Natural killer cell treated with Interleukin-12 subunit alpha and Interleukin-12 subunit beta and Interleukin-15 and Interleukin-18, amount 100 ng/mL, for 72 hours (primary cell): ENCODE data around the gene CFAP58. TPM values are rescaled to one million over a fixed set of nuclear protein-coding genes. Genes with fewer than 3 reads are reported as not detected.
A peak's percentile ranks its signal among the peaks of the same experiment; 100 is the strongest.

Source experiments
- ATAC-seq, 2 donors: fragments of 150-1000 bp; cut with Tn5 transposase in 1 of 2; sonication (Bioruptor Pico), chemical (Tn5 transposase) in 1 of 2; 2 replicates each; pipeline ENCODE4 v1.10.0; 2021
- DNase-seq: peaks from one replicate; pipeline ENCODE4 v3.0.0; 2022; ENCODE audit warnings: low spot score
- H3K27ac Mint-ChIP-seq, 2 donors: 1 replicate in 1 of 2; 2 replicates in 1 of 2; pipeline ENCODE4 v1.8.0; 2022; ENCODE audit warnings: mixed read lengths in 2 of 2, mild to moderate bottlenecking in 1 of 2, moderate library complexity in 1 of 2
- H3K27me3 Mint-ChIP-seq, 2 donors: 1 replicate in 1 of 2; 2 replicates in 1 of 2; pipeline ENCODE4 v1.8.0; 2022; ENCODE audit warnings: mixed read lengths in 2 of 2
- H3K36me3 Mint-ChIP-seq: one replicate; pipeline ENCODE4 v1.8.0; 2022; ENCODE audit warnings: mixed read lengths
- H3K4me1 Mint-ChIP-seq, 2 donors: 1 replicate in 1 of 2; 2 replicates in 1 of 2; pipeline ENCODE4 v1.8.0; 2022; ENCODE audit warnings: low read depth in 2 of 2, mixed read lengths in 2 of 2, mild to moderate bottlenecking in 1 of 2
- H3K4me3 Mint-ChIP-seq: one replicate; pipeline ENCODE4 v1.8.0; 2022; ENCODE audit warnings: mixed read lengths
- H3K9me3 Mint-ChIP-seq: 2 replicates; pipeline ENCODE4 v1.8.0; 2022; ENCODE audit warnings: mixed read lengths
- total RNA-seq, 2 donors: library from RNA; stranded (reverse); gene quantifications; one replicate each; pipeline ENCODE4 v1.2.3, GENCODE V29; 2022

CFAP58 gene
- under 1 TPM; 0.38 to 0.67 TPM for total RNA-seq

- Mint-ChIP-seq H3K36me3 (no peaks in the 10 kb centered on the region), H3K9me3 (no peaks in the 10 kb centered on the region), H3K27me3 (no peaks in the 10 kb centered on the region), H3K27ac (no peak within 1 kb of the TSS), H3K4me1 (peaks cover 0 to 8% of the 10 kb centered on the region in 2 donors), H3K4me3 (no peak within 1 kb of the TSS)
- DNase-seq (peak; percentile 92), ATAC-seq (peak; percentile 91 to 92)
These were observed at the start of gene CFAP58 for GRCh38 chr10:104353325-104354048. Gene CFAP58 (plus strand): TSS chr10:104353833. CDS start chr10:104353898, 65 bp downstream.

DNA sequence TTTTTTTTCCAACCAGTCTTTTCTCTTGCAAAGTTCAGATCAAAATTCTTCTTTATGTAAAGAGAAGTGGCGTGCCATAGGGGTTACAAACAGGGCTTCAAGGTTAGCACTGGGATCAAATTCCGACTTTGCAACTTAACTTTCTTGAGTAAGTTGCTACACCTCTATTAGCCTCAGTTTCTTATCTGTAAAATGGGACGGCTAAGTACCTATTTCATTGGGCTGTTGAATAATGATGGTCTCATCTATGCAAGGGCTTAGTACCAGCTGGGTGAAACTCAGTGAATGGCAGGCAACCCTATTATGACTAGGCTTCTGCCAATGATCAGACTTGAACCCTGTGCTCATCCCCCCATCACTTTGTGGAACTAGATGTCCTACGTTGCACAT, 49.3 kb upstream of the CFAP58 start:
- Mint-ChIP-seq H3K27ac (peak overlapping the region; percentile 3 to 86), H3K9me3 (peaks cover 4% of the 10 kb centered on the region), H3K4me1 (peaks cover 72 to 79% of the 10 kb centered on the region in 2 donors), H3K36me3 (peaks cover 5% of the 10 kb centered on the region), H3K4me3 (peak overlapping the region; percentile 6), H3K27me3 (no peaks in the 10 kb centered on the region)
- DNase-seq, result no peak
- ATAC-seq, result no peak

GRCh38 chr10:104304927-104305326, 48.7 kb upstream of the CFAP58 start:
- Mint-ChIP-seq H3K27me3 (no peaks in the 10 kb centered on the region), H3K4me3 (peak overlapping the region; percentile 6), H3K27ac (peak overlapping the region; percentile 3 to 86)

GRCh38 chr10:104306897-104307296, 46.7 kb upstream of the CFAP58 start:
- Mint-ChIP-seq H3K9me3 (peaks cover 4% of the 10 kb centered on the region), H3K27ac (peak overlapping the region in 1 of 2 donors; percentile 66), H3K4me1 (peaks cover 75 to 76% of the 10 kb centered on the region in 2 donors), H3K4me3 (no peak overlapping the region), H3K36me3 (peaks cover 5% of the 10 kb centered on the region), H3K27me3 (no peaks in the 10 kb centered on the region)
- ATAC-seq, result no peak
- no peak for DNase-seq

More at GRCh38 chr10:104304927-104305326, 48.7 kb upstream of the CFAP58 start:
- Mint-ChIP-seq H3K4me1 (peaks cover 76 to 82% of the 10 kb centered on the region in 2 donors), H3K36me3 (peaks cover 5% of the 10 kb centered on the region), H3K9me3 (peaks cover 4% of the 10 kb centered on the region)
- DNase-seq (no peak), ATAC-seq (no peak)

DNA sequence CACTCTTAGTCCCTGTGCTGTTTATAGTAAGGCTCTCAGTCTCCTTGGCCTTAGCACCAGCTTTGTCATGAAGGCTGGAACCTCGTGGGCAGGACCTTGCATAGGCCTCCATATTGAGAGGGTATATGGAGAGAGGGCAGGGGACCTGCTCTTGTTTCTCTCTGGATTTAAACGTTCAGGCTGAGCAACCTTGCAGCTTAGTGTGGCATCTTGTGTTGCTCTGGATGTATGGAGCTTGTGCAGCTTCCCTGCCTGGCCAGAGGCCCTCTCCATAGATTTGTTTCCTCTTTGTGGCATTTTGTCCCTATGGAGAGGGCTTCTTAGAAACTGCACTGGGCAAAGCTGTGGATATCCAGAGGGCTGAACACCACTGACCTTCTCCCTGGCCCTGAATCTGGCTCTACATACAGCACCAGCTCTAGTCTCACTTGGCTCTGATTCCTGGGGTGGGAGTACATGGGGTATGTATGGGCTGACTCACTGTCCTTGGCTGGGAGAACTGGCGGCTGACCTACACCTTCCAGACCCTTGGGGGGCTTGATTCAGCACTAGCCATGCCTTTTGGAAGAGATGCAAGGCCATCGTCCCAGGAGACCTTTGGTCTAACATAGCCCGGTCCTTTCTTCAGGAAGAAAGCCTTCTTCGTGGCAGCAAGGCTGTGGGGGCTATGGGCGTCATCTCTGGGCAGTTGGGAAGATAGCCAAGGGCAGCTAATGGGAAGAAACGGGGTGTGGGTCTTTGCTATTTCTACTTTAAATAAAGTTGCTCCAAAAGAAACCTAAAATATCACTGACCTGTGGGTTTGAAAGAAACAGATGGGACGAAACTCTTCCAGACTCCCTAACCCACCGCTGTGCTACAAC, 45.8 kb upstream of the CFAP58 start:
- H3K4me3 Mint-ChIP-seq, result peak overlapping the region; percentile 24
- peaks cover 4% of the 10 kb centered on the region for H3K9me3 Mint-ChIP-seq
- H3K4me1 Mint-ChIP-seq, result peaks cover 70 to 76% of the 10 kb centered on the region in 2 donors
- DNase-seq (no peak), ATAC-seq (no peak)
- peak overlapping the region; percentile 2 to 66 for H3K27ac Mint-ChIP-seq
- H3K36me3 Mint-ChIP-seq, result peaks cover 5% of the 10 kb centered on the region
- H3K27me3 Mint-ChIP-seq, result no peaks in the 10 kb centered on the region

DNA sequence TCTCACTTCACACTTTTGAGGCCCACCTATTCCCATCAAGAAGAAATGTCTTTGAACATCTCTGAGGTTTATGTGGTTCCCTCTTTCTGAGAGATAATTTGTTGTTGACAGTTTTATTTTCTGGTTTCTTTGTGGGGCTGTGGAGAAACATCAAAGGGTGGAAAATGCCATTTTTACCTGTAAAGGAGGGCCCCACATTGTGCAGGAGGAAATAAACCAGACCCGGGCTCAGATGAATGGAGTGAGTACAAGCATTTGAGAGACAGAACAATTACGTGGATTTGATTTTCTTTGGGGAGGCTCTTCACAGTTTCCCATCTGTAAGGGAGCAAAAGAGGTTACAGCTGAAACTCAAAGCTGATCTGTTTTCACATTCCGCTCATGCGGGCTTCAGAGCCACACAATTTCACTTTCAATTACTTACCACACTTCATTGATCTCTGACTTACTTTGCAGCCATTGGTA, 45.2 kb upstream of the CFAP58 start:
- H3K27me3 Mint-ChIP-seq, result no peaks in the 10 kb centered on the region
- peak overlapping the region; percentile 2 to 66 for H3K27ac Mint-ChIP-seq
- H3K4me3 Mint-ChIP-seq, result peak overlapping the region; percentile 24
- H3K9me3 Mint-ChIP-seq, result no peaks in the 10 kb centered on the region
- ATAC-seq (peak in 1 of 2 donors; percentile 31), DNase-seq (no peak)
- H3K36me3 Mint-ChIP-seq, result peaks cover under 1% of the 10 kb centered on the region
- peaks cover 69 to 74% of the 10 kb centered on the region in 2 donors for H3K4me1 Mint-ChIP-seq

DNA sequence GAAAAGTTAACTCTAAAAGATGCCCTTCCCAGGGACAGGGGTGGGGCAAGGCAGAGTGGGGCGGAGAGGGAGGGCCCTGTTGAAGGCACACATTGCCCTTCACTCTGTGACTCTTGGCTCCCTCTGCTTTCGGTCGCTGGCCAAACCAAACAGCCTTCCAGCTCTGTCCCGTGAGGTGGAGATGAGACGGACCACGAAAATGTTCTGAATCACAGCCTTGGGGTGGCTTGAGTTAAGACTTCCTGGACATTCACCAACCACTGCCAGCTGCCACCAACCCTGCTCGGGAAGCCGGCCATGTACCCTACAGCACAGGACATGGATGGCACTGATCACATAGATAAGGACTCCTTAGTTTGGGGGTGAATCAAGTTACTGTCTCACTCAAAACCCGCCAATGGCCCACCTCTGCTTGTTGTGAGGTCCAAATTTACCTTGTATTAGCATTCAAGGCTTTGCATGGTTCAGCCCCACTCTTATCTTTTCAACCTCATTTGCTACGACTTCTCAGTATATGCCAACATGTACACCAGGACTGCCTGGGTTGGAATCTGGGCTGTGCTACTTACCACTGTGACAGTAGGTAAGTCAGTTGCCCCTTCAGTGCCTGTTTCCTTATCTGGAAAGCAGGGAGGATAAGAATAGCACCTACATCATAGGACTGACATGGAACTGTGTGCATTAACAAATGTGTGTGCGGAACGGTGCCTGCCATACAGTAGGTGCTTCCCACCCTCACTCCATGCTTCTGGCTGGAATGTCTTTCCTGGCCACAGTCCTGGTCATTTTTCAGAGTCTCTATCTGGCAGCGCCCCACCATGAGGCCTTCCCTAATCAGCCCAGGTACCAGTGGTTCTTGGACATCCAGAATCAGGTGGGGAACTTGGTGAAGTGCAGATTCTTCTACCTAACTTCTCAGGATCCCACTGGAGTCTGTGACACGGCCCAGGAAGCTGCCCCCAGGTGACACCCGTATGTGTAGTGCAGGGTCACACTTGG, 43.4 kb upstream of the CFAP58 start:
- peak overlapping the region in 1 of 2 donors; percentile 54 for H3K27ac Mint-ChIP-seq
- ATAC-seq, result no peak
- no peak for DNase-seq

GRCh38 chr10:104311184-104311720, 42.4 kb upstream of the CFAP58 start:
- ATAC-seq (no peak), DNase-seq (no peak)
- Mint-ChIP-seq H3K4me3 (no peak overlapping the region), H3K36me3 (no peaks in the 10 kb centered on the region), H3K4me1 (peaks cover 47 to 49% of the 10 kb centered on the region in 2 donors), H3K27me3 (no peaks in the 10 kb centered on the region), H3K9me3 (no peaks in the 10 kb centered on the region), H3K27ac (peak overlapping the region in 1 of 2 donors; percentile 54)

More for the DNA sequence above, 43.4 kb upstream of the CFAP58 start:
- H3K4me1 Mint-ChIP-seq, result peaks cover 53 to 58% of the 10 kb centered on the region in 2 donors
- no peaks in the 10 kb centered on the region for H3K36me3 Mint-ChIP-seq
- H3K27me3 Mint-ChIP-seq, result no peaks in the 10 kb centered on the region
- H3K4me3 Mint-ChIP-seq, result no peak overlapping the region
- no peaks in the 10 kb centered on the region for H3K9me3 Mint-ChIP-seq

DNA sequence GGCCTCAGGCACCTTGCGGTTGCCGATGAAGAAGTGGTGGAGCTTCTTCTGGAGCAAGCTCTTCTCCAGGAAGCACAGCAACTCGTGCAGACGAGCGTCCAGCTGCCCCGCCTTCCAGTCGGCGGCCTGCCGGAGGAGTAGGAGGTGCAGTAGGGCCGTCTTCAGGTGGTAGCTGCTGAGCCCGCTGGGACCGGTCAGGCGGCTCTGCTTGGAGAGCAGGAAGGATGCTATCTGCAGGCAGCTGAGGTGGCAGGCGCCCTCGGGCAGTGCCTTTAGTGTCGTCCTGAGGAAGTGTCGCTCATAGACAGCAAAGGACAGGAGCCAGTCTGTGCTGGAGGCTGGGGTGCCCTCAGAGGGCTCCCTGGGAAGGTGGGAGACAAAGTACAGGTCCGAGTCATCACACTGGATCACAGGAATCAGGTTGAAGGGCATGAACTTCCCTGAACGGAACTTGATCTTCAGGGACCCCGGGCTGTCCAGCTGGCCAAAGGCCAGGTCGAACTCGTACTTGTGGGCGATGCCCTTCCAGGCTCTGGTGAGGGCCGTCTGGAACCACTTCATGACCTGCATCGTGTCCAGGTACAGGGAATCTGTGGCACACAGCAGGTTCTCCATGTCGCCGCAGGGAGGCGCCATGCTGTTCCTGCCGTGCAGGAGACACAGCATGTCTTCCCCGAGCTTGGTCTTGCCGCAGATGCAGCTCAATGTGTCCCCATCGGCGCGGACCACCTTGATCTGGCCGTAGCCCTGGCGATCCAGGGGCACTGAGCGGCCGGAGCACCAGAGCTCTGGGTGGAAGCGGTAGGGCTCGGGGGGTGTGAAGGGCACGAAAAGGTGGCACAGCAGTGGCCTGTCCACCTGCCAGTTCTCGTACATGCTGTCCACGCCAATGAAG, 38.8 kb upstream of the CFAP58 start:
- Mint-ChIP-seq H3K4me3 (no peak overlapping the region), H3K27me3 (no peaks in the 10 kb centered on the region), H3K36me3 (no peaks in the 10 kb centered on the region), H3K27ac (no peak overlapping the region), H3K9me3 (no peaks in the 10 kb centered on the region), H3K4me1 (peaks cover 47 to 51% of the 10 kb centered on the region in 2 donors)
- ATAC-seq (no peak), DNase-seq (no peak)

- H3K36me3 Mint-ChIP-seq, result no peaks in the 10 kb centered on the region
- ATAC-seq, result peak in 1 of 2 donors; percentile 4
- no peak overlapping the region for H3K27ac Mint-ChIP-seq
- no peak overlapping the region for H3K4me3 Mint-ChIP-seq
- peaks cover 46 to 52% of the 10 kb centered on the region in 2 donors for H3K4me1 Mint-ChIP-seq
- no peaks in the 10 kb centered on the region for H3K9me3 Mint-ChIP-seq
- H3K27me3 Mint-ChIP-seq, result no peaks in the 10 kb centered on the region
- no peak for DNase-seq
These were observed 38.1 kb upstream of the CFAP58 start for GRCh38 chr10:104315486-104315921.

DNA sequence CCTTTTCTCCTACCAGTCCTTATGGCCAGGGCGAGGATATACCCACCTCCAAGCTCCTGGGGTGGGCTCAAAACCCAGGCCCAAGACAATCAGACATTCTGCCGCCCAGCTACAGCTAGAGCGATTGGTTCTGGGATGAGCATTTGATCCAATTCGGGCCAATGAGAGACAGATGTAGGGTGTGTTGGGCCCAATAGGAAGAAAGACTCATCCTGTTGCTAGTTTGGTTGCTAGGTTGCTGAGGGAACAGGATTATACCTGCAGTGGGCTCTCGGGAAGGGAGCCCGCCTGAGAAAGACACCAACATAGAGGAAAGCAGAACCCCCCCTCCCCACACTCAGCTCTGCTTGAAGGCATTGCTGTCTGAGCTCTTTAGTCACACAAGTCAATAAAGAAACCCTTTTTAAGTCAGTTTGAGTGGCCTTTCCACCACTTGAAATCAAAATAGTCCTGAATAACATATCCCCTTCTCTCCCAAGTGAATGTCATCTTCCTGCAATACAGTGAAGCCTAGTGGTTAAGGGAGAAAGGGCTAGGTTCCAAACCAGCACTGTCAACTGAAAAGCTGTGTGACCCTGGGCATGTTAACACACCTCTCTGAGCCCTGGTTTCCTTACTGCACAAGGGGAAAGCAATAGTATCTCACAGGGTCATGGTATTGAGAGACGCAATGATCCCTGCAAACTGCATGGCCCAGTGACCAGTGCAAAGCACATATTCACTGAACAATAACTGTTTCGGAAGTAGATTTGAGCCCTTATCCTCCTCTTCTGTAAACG, 37.1 kb upstream of the CFAP58 start:
- Mint-ChIP-seq H3K4me1 (peaks cover 49 to 54% of the 10 kb centered on the region in 2 donors), H3K9me3 (no peaks in the 10 kb centered on the region), H3K36me3 (no peaks in the 10 kb centered on the region), H3K27ac (no peak overlapping the region), H3K27me3 (no peaks in the 10 kb centered on the region), H3K4me3 (no peak overlapping the region)
- no peak for DNase-seq
- no peak for ATAC-seq
